NB4 (cell line): ENCODE data around the gene PTCD3.

Source experiments
- DNase-seq: peaks from one replicate; pipeline ENCODE4 v3.0.0; 2010; ENCODE audit warnings: low read depth
- H3K4me3 ChIP-seq: one replicate; pipeline ENCODE4 v1.5.1; 2011; ENCODE audit warnings: mild to moderate bottlenecking, low read depth, low read length, moderate library complexity
- CTCF ChIP-seq: IDR thresholded peaks from one replicate; pipeline ENCODE4 v1.5.1; 2012; ENCODE audit warnings: low read depth, low read length
- MYC ChIP-seq: IDR thresholded peaks from 2 replicates; pipeline ENCODE4 v1.6.1; 2011; ENCODE audit warnings: low read depth, low read length
- POLR2A ChIP-seq: IDR thresholded peaks from 2 replicates; pipeline ENCODE4 v1.6.1; 2011; ENCODE audit warnings: mild to moderate bottlenecking; ENCODE audit not compliant: insufficient read length; ENCODE audit errors: extremely low read depth
- TF ChIP-seq, protein P1 (sequence below): IDR thresholded peaks from 2 replicates; pipeline ENCODE4 v1.6.1; 2011; ENCODE audit warnings: low read depth, low read length

PTCD3 gene

DNA sequence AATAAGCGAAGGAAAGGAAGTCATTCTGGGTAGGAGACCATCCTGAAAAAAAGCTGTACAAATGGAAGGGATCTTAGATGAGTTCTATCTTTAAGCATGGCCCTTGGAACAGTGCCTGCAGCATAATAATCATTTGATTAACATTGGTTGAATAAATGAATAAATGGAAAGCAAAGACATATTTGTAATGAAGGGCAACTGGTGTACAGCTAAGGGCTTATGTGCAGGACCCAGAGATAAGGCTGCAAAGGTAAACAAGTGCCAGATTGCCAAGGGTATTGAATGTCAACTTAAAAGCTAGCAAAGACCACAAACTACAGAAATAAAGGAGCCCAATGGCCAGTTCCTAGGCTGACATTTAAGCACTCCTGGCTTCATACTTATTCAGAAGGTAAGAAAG, 69.8 kb downstream of the PTCD3 start:
- no peak for TF ChIP-seq POLR2A
- TF ChIP-seq, protein P1, sequence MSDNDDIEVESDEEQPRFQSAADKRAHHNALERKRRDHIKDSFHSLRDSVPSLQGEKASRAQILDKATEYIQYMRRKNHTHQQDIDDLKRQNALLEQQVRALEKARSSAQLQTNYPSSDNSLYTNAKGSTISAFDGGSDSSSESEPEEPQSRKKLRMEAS, result no peak
- TF ChIP-seq CTCF, result no peak
- no peak for TF ChIP-seq MYC
- H3K4me3 ChIP-seq, result no peak overlapping the region
- no peak for DNase-seq

DNA sequence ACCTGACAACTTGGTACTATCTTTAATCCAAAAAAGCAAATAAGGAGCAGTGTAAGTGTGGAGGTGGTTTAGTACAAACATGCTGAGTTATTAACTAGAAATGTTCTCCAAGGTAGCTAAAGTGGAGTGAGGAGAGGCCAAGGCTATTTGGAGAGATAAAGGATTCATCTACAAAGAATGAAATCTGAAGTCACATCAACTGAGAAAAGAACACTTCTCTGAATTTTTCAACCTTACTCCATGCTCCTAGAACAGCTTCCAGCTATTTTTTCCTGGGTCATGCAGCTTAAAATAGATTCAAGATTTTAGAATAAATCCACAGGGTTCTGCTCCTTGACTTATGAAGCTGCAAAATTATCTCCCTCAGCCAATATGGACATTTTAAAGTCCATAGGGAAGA, 70.6 kb downstream of the PTCD3 start:
- no peak for DNase-seq
- no peak overlapping the region for H3K4me3 ChIP-seq
- no peak for TF ChIP-seq MYC
- no peak for TF ChIP-seq POLR2A

- DNase-seq, result no peak
- TF ChIP-seq POLR2A (no peak), CTCF (no peak), MYC (no peak)
- TF ChIP-seq, protein P1, result no peak
- no peak overlapping the region for H3K4me3 ChIP-seq
Observed at GRCh38 chr2:86185517-86186212, 79.6 kb downstream of the PTCD3 start.

DNA sequence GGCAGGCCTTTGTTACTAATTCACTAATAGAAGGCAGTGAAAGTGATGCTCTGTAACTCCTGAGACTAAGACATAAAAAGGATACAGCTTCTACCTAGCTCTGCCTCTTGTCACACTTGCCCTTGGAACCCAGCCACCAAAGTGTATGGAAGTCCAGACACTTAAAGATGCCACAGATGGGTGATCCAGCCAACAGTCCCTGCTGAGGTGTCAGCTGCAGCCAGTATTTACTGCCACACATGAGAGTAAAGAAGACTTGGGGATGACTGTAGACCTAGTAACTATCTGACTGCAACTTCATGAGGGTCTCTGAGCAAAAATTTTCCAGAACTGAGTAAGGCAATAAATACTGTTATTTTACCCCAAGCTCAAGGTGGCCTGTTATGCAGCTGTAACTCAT, 80.4 kb downstream of the PTCD3 start:
- DNase-seq, result no peak
- H3K4me3 ChIP-seq, result no peak overlapping the region
- TF ChIP-seq, protein P1, result no peak
- TF ChIP-seq MYC, result no peak
- TF ChIP-seq POLR2A, result no peak
- TF ChIP-seq CTCF, result no peak

DNA sequence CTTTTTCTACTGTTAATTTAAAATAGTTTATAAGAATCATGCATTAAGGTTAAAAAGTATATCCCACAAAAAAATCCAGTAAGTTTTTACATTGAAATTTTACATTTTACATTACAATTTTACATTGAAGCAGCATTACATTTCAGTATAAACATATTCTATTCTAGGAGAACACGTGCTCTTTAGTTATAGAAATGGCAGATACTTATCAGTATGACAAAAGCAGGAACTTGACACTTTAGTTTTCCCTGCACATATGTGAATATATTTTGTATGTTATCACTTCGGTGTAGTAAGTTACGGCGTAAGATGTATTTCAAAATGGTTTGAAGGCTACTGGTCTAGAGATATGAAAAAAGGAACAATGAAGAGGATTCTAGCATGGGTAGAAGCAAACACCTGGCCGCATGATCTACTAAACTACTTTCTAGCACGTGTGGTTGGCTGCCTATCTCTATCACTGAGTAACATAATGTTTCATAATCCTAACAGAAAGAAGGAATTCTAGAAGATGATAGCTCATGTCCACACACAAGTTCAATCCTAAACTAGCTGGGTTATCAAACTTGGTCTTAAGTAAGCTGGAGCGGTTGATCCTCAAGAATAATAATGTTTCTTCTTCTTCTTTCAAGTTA, 83.9 kb downstream of the PTCD3 start:
- no peak for DNase-seq
- TF ChIP-seq CTCF, result no peak
- no peak for TF ChIP-seq POLR2A
- no peak for TF ChIP-seq MYC
- TF ChIP-seq, protein P1, result no peak
- H3K4me3 ChIP-seq, result no peak overlapping the region
